PC-3 (cell line): ENCODE data around the gene CAMK1G. TPM values are rescaled to one million over a fixed set of nuclear protein-coding genes. Genes with fewer than 3 reads are reported as not detected.
A peak's percentile ranks its signal among the peaks of the same experiment; 100 is the strongest.

Source experiments
- ATAC-seq: fragments of 200-7000 bp; cut with Tn5 transposase; 2 replicates; pipeline ENCODE4 v1.9.1; 2020; ENCODE audit warnings: mild to moderate bottlenecking, moderate library complexity
- BruUV-seq: library from RNA; stranded (reverse); fragments of 400-500 nt; replicated peaks from 2 replicates; lab custom pipeline; 2021; lab: Mats Ljungman, UMichigan
- CTCF ChIA-PET: fragments of 300-600 bp; sonication (Branson Sonifier 250); formaldehyde crosslinking; loops from one replicate; lab custom pipeline; 2022; ENCODE audit warnings: antibody characterized with exemption; lab: Charles Lee
- POLR2A ChIA-PET: fragments of 300-600 bp; sonication (Branson Sonifier 250); formaldehyde crosslinking; loops from one replicate; lab custom pipeline; 2022; ENCODE audit warnings: antibody characterized with exemption; ENCODE audit not compliant: unreplicated experiment; lab: Charles Lee
- DNase-seq: peaks from one replicate; pipeline ENCODE4 v3.0.0-alpha.2; 2015
- H2AFZ ChIP-seq: fragments of 300-600 bp; sonication (generic); 2 replicates; pipeline ENCODE4 v1.6.0; 2016; ENCODE audit warnings: antibody characterized with exemption, low read length
- H3F3A ChIP-seq: fragments of 300-600 bp; sonication (generic); one replicate; pipeline ENCODE4 v1.6.0; 2017; ENCODE audit warnings: antibody characterized with exemption, low read length, control low read depth, mild to moderate bottlenecking; ENCODE audit not compliant: unreplicated experiment
- H3K27ac ChIP-seq: fragments of 300-600 bp; sonication (generic); 2 replicates; pipeline ENCODE4 v1.5.1; 2016; ENCODE audit warnings: mild to moderate bottlenecking, low read length
- H3K27me3 ChIP-seq: fragments of 300-600 bp; sonication (generic); 2 replicates; pipeline ENCODE4 v1.6.1; 2016; ENCODE audit warnings: low read length, mixed read lengths
- H3K36me3 ChIP-seq: fragments of 300-600 bp; sonication (generic); 2 replicates; pipeline ENCODE4 v1.6.1; 2016; ENCODE audit warnings: low read depth, mixed run types, low read length, mixed read lengths
- H3K4me1 ChIP-seq: fragments of 300-600 bp; sonication (generic); 2 replicates; pipeline ENCODE4 v1.5.1; 2016; ENCODE audit warnings: low read length; ENCODE audit not compliant: insufficient read depth
- H3K4me2 ChIP-seq: fragments of 300-600 bp; sonication (generic); 2 replicates; pipeline ENCODE4 v1.6.0; 2016; ENCODE audit warnings: low read length
- H3K4me3 ChIP-seq: fragments of 300-600 bp; sonication (generic); 2 replicates; pipeline ENCODE4 v1.5.1; 2016; ENCODE audit warnings: mild to moderate bottlenecking, low read length, mixed read lengths
- H3K79me2 ChIP-seq: fragments of 300-600 bp; sonication (generic); 2 replicates; pipeline ENCODE4 v1.6.1; 2017; ENCODE audit warnings: low read length, mixed read lengths
- H3K9ac ChIP-seq: fragments of 300-600 bp; sonication (generic); 2 replicates; pipeline ENCODE4 v1.6.0; 2016; ENCODE audit warnings: mild to moderate bottlenecking, low read length
- H3K9me2 ChIP-seq: fragments of 300-600 bp; sonication (generic); replicated peaks from 2 replicates; pipeline ENCODE4 v1.6.1; 2016; ENCODE audit warnings: mixed run types, low read length, mixed read lengths
- H3K9me3 ChIP-seq: fragments of 300-600 bp; sonication (generic); 2 replicates; pipeline ENCODE4 v1.6.1; 2016; ENCODE audit warnings: low read length, mixed read lengths
- H4K20me1 ChIP-seq: fragments of 300-600 bp; sonication (generic); 2 replicates; pipeline ENCODE4 v1.6.1; 2016; ENCODE audit warnings: low read length, mixed read lengths
- CTCF ChIP-seq: fragments of 300-600 bp; sonication (generic); conservative IDR thresholded peaks from 2 replicates; pipeline ENCODE4 v1.5.1; 2017; ENCODE audit warnings: antibody characterized with exemption, low read depth, mild to moderate bottlenecking, low read length
- EZH2 ChIP-seq: fragments of 300-600 bp; sonication (generic); IDR thresholded peaks from one replicate; pipeline ENCODE4 v1.6.1; 2017; ENCODE audit warnings: antibody characterized with exemption, mild to moderate bottlenecking, low read length; ENCODE audit not compliant: unreplicated experiment
- EZH2phosphoT487 ChIP-seq: fragments of 300-600 bp; sonication (generic); IDR thresholded peaks from 2 replicates; pipeline ENCODE4 v1.6.1; 2018; ENCODE audit warnings: mild to moderate bottlenecking, antibody characterized with exemption, low read length, borderline replicate concordance
- intact Hi-C: fragments of 100-400 bp; cut with micrococcal nuclease; formaldehyde crosslinking; loops from 2 replicates; pipeline ENCODE4 v1.9.0; 2023
- total RNA-seq: library from RNA; depleted of rRNA; stranded (reverse); fragments of >200 nt; gene quantifications from 2 replicates; pipeline ENCODE4 v1.2.3, GENCODE V29; 2014

The CAMK1G gene
- total RNA-seq, 1 experiment from 2014 or later = not detected

- no peaks in the 10 kb centered on the region for H3K9me3 ChIP-seq
- H3K4me3 ChIP-seq = no peak overlapping the region
- CTCF ChIA-PET = interaction anchor here (0.7 kb wide), 1 partner anchor 24 kb away, joined by 3 read pairs; no protein-coding TSS in a partner anchor
- peak; percentile 34; the same call in 1 of the 2 replicates for ATAC-seq
- no peaks in the 10 kb centered on the region for H3K9me2 ChIP-seq
- no peaks in the 10 kb centered on the region for H3K79me2 ChIP-seq
- H3K9ac ChIP-seq = no peak overlapping the region
- H3F3A ChIP-seq = no peaks in the 10 kb centered on the region
- H3K27me3 ChIP-seq = no peaks in the 10 kb centered on the region
- H3K27ac ChIP-seq = no peak overlapping the region
- no peak for DNase-seq
- no peaks in the 10 kb centered on the region for H3K36me3 ChIP-seq
- intact Hi-C loops = no loop called here
- peak overlapping the region; percentile 11; the same call in 1 of the 2 replicates for H3K4me2 ChIP-seq
- TF ChIP-seq EZH2 (no peak), CTCF (no peak), EZH2phosphoT487 (no peak)
- H3K4me1 ChIP-seq = peaks cover 23% of the 10 kb centered on the region
- no peaks in the 10 kb centered on the region for H4K20me1 ChIP-seq
- BruUV-seq = no TSS peak
- no peak overlapping the region for H2AFZ ChIP-seq
- POLR2A ChIA-PET = no interaction called here
Observed at GRCh38 chr1:209593747-209594146, 10.2 kb downstream of the CAMK1G start.

- no peak overlapping the region for H3K4me3 ChIP-seq
- no peaks in the 10 kb centered on the region for H3K36me3 ChIP-seq
- H4K20me1 ChIP-seq = no peaks in the 10 kb centered on the region
- ChIA-PET POLR2A (no interaction called here), CTCF (no interaction called here)
- no peaks in the 10 kb centered on the region for H3K9me2 ChIP-seq
- no peak overlapping the region for H3K27ac ChIP-seq
- ATAC-seq (peak; percentile 85), DNase-seq (peak; percentile 66)
- no peak overlapping the region for H3K9ac ChIP-seq
- TF ChIP-seq EZH2phosphoT487 (no peak), CTCF (no peak), EZH2 (no peak)
- H3K27me3 ChIP-seq = no peaks in the 10 kb centered on the region
- no peak overlapping the region for H2AFZ ChIP-seq
- H3K79me2 ChIP-seq = no peaks in the 10 kb centered on the region
- BruUV-seq = no TSS peak
- no peaks in the 10 kb centered on the region for H3F3A ChIP-seq
- H3K4me2 ChIP-seq = peak overlapping the region; percentile 11
- H3K9me3 ChIP-seq = no peaks in the 10 kb centered on the region
- H3K4me1 ChIP-seq = peaks cover 19% of the 10 kb centered on the region
- intact Hi-C loops = no loop called here
Observed at GRCh38 chr1:209594440-209594839, 10.9 kb downstream of the CAMK1G start.

- no peaks in the 10 kb centered on the region for H3K36me3 ChIP-seq
- H2AFZ ChIP-seq = no peak overlapping the region
- H3F3A ChIP-seq = no peaks in the 10 kb centered on the region
- H3K27ac ChIP-seq = no peak overlapping the region
- no peaks in the 10 kb centered on the region for H3K9me3 ChIP-seq
- H3K4me1 ChIP-seq = peaks cover 18% of the 10 kb centered on the region
- no peaks in the 10 kb centered on the region for H3K27me3 ChIP-seq
- H3K4me3 ChIP-seq = no peak overlapping the region
- H4K20me1 ChIP-seq = no peaks in the 10 kb centered on the region
- TF ChIP-seq EZH2 (no peak), EZH2phosphoT487 (no peak), CTCF (no peak)
- no peak for DNase-seq
- ATAC-seq = no peak
- peak overlapping the region; percentile 11 for H3K4me2 ChIP-seq
- BruUV-seq = no TSS peak
- POLR2A ChIA-PET = no interaction called here
- intact Hi-C loops = no loop called here
- CTCF ChIA-PET = no interaction called here
- no peak overlapping the region for H3K9ac ChIP-seq
- H3K9me2 ChIP-seq = no peaks in the 10 kb centered on the region
- no peaks in the 10 kb centered on the region for H3K79me2 ChIP-seq
Observed at GRCh38 chr1:209595028-209595427, 11.5 kb downstream of the CAMK1G start.
